ENCODE results near the gene PHLDA2.
A peak's percentile ranks its signal among the peaks of the same experiment; 100 is the strongest.

The PHLDA2 gene

GRCh38 chr11:2897048-2897447 lies 32.2 kb downstream of the PHLDA2 start:
- no peak for DNase-seq (ENCODE audit: low spot score)

- no peak for DNase-seq (ENCODE audit: low spot score)
These were observed 33.2 kb downstream of the PHLDA2 start for GRCh38 chr11:2896047-2896446.

- DNase-seq (ENCODE audit: low spot score) = no peak
These were observed 35.3 kb downstream of the PHLDA2 start for GRCh38 chr11:2893935-2894334.

DNA sequence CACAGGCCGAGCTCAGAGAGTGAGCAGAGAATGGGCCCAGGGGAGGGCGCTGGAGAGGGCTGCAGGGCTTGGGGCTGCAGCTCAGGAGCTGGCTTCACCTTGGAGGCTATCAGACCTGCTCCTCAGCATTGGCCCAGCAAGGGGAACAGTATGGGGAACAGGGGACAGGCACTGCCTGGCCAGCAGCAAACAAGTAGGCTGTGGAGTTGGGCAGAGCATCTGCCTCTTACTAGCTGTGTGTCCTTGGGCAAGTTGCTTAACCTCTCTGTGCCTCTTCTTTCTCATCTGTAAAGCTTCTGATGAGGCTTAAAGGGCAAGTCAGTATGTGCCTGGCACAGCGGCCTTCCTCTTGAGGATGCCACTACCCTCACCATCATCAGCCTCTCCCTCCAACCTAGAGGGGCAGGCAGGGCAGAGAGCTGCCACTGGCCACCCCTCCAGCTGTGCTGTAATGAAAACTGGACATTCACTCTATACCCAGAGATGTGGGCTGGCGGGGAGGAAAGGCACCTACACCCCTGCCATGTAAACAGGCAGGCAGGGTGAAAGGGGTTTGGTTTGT lies 36.2 kb downstream of the PHLDA2 start:
- no peak for DNase-seq (ENCODE audit: low spot score)

DNA sequence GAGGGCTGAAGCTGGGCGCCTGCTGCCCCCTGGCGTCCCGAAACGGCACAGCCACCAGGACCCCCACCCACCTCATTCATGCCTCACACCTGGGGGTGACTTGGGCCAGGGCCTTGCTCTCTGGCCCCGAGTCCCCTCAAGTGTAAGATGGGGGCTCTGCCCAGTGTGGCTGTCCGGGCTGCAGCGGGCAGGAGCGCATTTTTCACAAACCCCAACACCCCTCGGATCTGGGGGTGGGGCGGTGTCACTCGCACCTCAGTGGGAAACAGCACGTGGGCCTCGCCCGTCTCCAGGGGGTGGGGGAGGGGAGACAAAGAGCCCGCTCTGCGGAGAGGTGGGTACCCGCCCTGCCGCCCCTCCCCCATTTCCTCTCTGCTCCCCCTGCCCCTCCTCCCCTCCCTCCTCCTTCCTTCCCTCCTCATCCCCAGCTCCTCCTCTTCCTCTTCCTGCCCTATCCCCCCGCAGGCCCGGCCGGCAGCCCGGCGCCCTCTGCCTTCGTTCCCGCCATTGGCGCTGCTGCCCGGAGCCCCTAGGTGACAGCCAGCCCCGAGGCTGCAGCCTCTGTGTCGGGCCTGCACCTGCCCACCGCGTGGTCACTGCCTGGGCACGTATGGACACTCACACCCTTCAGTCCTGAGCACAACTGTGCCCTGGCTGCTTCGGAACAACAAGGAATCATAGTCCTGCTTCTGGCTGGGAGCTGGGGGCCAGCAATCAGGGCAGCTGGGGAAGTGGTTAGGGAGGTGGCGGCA lies 36.8 kb downstream of the PHLDA2 start:
- DNase-seq (ENCODE audit: low spot score) = peak; percentile 58

DNA sequence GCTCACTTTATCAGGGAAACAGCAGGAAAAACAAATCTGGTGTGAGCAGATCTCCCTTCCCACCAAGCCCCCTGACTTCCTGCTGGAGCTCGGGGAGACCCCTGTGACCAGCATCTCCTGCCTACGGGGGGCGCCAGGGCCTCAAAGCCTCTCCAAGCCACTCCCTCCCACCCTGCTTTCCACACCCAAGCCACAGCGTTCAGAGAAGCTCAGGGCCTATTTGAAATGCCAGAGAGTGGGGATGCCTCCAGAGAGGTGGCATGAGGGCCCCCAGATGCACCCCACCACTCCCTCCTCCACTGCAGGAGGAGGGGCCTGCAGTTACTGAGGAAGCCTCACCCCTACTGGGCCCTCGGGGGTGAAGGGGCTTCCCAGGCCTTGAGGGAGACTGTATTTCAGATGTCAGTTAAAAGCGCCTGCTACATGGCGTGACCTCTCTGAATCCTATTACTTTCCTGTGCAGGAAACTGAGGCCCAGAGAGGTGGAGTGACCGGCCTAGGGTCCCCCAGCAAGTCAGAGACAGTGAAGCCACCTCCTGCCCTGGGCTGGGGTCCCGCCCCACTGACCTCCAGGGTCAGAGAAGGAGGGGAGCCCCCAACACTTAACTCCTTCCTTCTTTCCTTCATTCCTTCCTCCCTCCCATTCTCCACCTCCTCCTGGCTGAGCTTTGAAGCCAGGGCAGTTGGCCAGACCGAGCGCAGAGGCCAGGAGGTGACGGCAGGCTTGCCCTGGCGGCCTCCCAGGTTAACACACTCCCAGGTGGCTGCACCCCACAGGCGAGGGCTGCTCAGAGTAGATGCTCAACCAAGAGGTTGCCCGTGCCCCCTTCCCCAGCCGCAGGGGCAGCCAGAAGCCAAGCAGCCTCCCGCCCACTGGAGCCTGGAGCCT lies 37.6 kb downstream of the PHLDA2 start:
- DNase-seq (ENCODE audit: low spot score) = no peak

DNA sequence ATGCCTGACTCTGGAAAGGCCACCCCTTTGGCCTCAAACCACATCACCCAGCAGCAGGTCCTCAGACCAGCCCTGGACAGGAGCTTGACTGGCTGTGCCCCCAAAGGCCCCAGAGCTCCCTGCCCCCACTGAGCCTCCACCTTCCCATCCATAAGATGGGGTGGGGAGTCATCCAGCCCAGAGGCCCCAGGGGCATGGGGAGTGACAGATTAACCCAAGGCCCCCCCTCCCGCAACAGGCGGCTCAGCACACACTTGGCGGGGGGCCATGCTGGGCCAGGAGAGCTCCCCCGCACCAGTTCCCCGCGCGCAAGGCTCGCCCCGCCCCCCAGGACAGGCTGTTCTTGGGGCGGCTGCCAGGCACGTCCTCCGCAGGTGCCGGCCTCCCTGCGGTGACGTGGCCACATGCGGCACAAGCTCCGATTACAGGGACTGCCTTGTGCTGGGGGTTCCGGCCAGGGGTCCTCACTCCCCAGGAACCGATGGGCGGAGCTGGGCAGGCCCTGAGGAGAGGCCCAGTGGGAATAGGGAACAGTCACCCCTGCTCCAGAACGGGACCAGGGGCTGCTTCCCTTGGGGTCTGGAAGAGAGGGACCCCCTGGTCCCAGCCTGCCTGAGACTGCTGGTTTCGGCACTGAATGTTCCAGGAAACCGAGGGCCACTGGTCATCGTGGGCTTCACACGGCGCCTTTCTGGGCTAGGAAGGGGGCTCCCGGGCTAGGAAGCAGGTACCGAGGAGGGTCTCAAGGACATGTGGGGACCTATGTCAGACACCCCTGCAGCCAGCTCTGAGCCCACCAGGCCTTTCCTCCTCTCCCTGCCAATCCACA lies 38.5 kb downstream of the PHLDA2 start:
- no peak for DNase-seq (ENCODE audit: low spot score)

- no peak for DNase-seq (ENCODE audit: low spot score)
These were observed 39.6 kb downstream of the PHLDA2 start for GRCh38 chr11:2889362-2890273.

DNA sequence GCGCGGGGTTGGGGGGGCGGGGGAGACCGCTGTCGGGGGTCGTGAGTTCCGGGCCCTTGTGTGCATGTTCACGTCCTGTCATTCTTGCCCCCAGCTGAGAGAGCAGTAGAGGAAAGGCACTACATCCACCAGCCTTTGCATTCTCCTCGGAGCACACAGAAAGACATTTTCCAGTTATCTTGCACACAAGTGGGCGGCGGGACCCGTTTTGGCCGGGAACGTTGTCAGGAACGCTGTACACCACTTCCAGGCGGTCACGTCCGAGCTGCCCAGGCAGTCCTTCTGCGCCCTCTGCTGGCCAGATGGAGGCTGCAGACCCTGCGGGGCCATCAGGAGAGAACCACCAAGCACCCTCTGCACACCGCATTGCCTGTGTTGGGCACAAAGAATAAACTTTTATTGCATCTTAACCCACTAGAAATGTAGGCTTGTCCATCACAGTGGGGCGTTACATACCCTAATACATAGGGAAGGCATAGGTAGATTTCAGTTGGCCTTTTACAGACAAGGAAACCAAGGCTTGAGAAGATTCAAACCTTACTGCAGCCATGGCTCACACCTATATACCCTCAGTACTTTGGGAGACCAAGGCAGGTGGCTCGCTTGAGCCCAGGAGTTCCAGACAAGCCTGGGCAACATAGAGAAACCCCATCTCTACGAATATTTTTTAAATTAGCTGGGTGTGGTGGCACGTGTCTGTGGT lies 40.8 kb downstream of the PHLDA2 start:
- peak; percentile 85 for DNase-seq (ENCODE audit: low spot score)

GRCh38 chr11:2887515-2888195 lies 41.6 kb downstream of the PHLDA2 start:
- no peak for DNase-seq (ENCODE audit: low spot score)

- DNase-seq (ENCODE audit: low spot score) = no peak
These were observed 42.3 kb downstream of the PHLDA2 start for GRCh38 chr11:2886936-2887335.

DNA sequence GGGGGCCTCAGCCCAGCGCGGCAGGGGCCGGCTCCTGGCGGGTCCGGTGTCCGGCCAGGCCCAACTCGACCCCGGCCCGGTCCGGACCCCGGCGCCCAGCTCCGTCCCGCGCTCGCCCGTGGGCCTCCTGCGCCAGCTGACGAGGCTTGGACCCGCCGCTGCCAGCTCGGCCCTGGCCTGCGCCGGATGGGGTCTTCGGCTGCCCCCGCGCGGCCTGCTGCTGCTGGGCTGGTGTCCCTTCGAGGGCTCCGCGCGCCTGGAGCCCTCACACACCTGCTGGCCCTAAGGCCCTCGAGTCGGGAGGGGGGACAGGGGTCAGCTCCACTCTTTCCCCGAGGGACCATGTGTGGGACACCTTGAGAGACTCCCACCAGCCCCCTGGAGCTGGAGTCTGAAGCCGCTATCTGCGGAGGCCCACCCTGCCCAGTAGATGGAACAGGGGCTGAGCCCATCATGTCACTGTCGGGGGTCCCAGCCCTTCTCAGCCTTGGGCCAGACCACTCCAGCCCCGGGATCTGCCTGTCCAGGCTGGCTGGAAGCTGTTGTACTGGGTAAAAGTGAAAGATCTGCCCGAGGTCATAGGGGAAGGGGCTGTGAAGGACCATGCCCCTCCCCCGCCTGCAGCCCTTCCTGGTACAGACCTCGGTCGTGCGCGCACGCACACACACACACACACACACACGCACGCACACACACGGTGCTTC lies 42.9 kb downstream of the PHLDA2 start:
- DNase-seq (ENCODE audit: low spot score) = peak; percentile 32

DNA sequence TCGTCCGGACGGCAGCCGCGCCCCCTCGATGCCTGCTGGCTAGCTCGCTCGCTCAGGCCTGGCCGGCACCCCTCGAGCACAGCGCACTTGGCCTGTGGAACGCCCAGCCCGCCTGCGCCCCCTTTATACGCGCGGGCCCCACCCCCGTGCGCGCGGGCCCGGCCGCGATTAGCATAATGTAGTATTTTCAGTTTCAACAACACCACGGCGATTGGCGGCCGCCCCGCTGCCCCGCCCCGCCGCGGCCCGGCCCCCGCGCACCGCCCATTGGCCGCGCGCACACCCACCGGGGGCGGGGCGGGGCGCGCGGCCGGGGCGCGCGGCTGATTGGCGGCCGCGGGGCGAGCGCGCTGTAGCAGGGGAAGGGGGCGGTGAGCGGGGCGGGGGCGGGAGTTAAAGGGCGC lies 43.5 kb downstream of the PHLDA2 start, which contains the start of gene CDKN1C:
TSS of gene CDKN1C (minus strand) at position 98 of the 404 bp plus-strand sequence. CDS start 319 bp downstream, outside the sequence.
- DNase-seq (ENCODE audit: low spot score) = peak; percentile 92

GRCh38 chr11:2885017-2885677 lies 44.1 kb downstream of the PHLDA2 start:
- peak; percentile 67 for DNase-seq (ENCODE audit: low spot score)

DNA sequence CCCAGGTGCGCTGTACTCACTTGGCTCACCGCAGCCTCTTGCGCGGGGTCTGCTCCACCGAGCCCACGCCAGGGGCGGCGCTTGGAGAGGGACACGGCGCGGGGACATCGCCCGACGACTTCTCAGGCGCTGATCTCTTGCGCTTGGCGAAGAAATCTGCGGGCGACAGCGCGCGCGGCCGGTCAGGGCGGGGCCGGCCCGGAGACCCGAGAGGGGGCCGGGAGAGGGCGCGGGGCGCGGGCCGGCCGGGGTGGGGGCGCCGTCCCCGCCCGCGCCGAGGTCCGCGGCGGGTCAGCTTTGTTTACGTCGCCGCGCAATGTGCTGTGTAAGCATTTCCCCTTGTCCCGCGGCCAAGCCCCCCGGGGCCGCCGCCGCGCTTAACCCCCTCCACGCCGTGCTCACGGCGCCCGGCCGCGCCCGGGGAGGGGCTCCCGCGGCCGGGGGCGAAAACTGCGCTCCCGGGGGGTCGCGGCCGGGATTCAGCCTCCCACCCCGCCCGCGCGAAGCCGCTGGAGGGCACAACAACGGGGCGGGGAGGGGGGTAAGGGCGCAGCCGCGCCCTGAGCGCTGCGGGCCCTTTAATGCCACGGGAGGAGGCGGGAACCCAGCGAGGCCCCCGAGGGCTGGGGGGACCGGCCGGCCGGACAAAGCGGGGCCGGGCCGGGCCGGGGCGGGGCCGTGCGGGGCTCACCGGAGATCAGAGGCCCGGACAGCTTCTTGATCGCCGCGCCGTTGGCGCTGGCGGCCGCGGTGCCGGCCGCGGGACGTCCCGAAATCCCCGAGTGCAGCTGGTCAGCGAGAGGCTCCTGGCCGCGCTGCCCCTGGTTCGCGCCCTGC lies 45.0 kb downstream of the PHLDA2 start:
- peak; percentile 61 for DNase-seq (ENCODE audit: low spot score)

- no peak for DNase-seq (ENCODE audit: low spot score)
These were observed 45.6 kb downstream of the PHLDA2 start for GRCh38 chr11:2883640-2883978.

- DNase-seq (ENCODE audit: low spot score) = no peak
These were observed 46.7 kb downstream of the PHLDA2 start for GRCh38 chr11:2882396-2883110.

Data from AG08395 (cell line).